GM18508 (cell line): ENCODE data around the gene STK11.

ENCODE experiments used
- ATAC-seq: cut with Tn5 transposase; IDR thresholded peaks from one replicate; pipeline ENCODE4 v1.9.1; 2021; ENCODE audit warnings: moderate number of reproducible peaks; ENCODE audit not compliant: insufficient read depth, unreplicated experiment

The STK11 gene

DNA sequence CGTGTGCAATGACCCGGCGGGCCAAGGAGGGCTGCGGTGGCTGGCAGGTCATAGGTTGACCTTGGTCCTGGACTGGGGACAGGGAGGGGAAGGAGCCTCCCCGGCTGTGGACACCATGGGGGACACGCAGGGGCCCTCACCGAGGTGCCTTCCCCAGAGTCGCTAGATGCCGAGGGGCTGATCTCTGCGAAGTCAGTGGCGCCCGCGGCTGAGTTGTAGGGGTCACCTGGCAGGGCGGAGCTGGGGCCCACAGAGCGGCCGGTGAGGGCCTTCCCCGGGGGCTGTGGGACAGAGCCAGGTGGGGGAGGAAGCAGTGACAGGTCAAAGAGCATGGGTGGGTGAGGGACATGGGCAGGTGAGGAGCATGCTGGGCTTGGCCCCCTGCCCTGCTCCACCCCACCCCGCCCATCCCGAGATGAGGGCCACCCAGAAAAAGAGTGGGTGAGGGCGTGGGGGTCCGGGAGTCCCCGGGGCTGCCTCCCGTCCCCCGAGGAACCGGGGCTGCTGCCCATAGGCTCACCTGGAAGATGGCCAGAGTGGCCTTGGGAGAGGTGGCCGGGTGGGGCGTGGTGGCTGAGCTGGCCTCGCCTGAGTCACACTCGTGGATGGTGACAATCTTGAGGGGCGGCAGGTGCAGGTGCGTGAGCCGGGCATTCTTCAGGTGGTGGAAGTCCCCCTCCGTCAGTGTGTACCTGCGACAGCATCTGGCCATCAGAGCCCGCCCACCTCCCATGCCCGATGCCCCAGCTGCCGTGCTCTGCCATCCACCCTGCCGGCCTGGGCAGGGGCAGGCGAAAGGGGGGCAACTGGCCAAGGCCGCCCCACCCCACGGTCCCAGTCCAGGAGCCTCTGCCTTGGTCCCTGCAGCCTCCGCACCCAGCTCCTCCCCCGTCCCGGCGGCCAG lies 28.7 kb downstream of the STK11 start:
- no peak for ATAC-seq

DNA sequence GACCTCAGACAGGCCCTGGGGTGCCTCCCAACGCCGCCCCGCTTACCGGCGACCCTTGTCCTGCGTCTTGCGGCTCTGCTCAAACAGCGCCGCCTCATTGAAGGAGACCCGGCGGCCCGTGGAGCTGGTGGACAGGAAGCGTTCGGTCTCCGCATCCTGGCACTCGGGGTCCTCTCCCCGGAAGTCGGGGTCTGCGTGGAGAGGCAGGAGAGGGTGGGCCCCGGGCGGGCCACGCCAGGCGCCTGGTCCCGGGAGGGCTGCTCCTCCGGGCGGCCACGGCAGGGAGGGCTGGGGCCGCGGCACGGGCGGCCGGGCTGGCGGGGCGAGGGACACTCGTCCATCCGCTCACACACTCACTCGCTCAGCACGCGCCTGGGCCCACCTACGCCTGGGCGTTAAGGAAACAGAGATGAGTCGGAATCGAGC lies 29.4 kb downstream of the STK11 start:
- no peak for ATAC-seq

- ATAC-seq: no peak
These were observed 30.3 kb downstream of the STK11 start for GRCh38 chr19:1235625-1236538.

DNA sequence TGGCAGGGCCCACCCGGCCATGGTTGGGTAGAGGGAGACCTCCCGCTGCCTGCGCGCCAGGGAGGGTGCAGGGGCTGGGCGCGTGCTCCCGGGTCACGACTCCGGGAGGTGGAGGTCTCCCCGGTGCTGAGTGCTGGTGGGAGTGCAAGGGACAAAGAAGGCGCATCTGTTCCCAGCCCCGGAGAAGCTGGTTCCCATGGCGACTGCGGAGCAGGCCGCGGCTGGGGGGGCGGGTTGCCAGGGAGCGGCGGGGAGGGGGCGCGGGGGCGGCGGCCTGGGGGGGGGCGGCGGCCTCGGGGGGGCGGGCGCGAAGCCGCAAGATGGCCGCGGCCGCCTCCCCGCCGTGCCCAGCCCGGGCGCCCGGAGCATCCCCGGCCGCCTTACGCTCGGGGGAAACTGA lies 31.0 kb downstream of the STK11 start:
- no peak for ATAC-seq

DNA sequence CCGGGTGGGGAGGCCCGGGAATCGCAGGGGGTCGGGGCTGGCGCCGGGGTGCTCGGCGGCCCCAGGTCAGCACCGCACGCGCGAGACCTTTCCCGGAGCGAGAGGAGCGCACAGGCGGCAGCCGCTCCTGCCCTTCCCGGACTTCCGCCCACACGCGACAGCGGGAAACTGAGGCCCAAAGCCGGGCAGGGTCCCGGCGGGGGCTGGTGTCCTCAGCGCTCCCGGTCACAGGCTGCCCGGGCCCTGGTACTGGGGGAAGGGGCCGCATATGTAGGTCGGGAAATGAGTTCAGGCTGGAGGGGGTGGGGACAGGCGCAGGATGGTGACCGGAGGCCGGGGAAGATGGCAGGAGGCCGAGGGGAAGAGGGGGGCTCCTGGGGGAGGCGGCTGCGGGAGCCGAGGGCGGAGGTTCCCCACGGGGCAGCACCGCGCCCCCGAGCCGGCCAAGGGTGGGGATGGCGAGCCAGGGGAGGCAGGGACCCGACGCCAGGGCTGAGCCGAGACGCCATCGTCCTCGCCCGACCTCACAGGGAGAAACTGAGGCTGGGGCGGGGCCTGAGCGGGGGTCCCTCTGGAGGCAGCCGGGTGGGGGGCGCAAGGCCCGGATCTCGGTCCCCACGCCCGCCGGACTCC lies 31.6 kb downstream of the STK11 start:
- ATAC-seq: no peak

GRCh38 chr19:1237754-1238368 lies 32.3 kb downstream of the STK11 start, which contains the start of gene CBARP:
CBARP (minus strand) TSS chr19:1238005; CDS start chr19:1236100, 1,905 bp downstream.
- ATAC-seq: no peak

DNA sequence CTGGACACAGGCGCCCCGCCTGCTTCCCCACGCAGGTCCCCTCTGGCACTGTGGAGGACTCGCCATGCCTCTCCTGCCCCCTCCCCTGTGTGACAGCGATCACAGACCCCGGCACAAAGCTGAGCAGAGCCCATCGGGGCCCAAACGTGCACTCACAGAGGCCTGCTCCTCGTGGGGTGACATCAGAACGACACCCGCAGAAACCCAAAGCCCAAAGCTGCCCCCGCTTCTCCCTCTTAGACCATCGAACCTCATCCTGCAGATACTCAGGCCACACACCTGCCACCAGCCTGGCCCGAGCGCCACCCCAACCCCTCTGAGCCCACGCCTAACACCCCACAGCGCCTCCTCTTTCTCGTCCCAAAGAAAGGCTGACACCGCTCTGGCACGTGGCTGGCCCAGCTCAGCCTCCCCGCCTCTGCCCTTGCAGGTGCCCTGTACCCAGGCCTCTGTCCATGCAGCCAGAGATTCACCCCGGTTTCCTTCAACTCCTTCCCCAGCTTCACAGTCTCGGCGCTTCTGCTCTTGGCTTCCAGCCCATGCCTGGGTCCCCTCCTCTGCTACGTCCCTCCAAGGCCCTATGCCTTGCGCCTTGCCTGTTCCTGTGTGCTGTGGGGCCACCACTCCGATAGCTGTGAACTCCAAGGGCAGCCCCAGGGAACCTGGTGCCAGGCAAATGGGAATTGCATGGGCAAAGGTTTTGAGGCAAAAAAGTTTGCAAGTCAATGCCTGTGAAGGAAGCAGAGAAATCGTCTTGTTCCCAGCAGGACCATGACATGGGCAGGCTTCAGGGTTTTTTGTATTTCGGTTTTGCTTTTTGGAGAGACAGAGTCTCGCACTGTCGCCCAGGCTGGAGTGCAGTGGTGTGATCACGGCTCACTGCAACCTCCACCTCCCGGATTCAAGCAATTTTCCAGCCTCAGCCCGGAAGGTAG lies 33.1 kb downstream of the STK11 start:
- ATAC-seq: no peak

- no peak for ATAC-seq
These were observed 33.8 kb downstream of the STK11 start for GRCh38 chr19:1239420-1239795.

DNA sequence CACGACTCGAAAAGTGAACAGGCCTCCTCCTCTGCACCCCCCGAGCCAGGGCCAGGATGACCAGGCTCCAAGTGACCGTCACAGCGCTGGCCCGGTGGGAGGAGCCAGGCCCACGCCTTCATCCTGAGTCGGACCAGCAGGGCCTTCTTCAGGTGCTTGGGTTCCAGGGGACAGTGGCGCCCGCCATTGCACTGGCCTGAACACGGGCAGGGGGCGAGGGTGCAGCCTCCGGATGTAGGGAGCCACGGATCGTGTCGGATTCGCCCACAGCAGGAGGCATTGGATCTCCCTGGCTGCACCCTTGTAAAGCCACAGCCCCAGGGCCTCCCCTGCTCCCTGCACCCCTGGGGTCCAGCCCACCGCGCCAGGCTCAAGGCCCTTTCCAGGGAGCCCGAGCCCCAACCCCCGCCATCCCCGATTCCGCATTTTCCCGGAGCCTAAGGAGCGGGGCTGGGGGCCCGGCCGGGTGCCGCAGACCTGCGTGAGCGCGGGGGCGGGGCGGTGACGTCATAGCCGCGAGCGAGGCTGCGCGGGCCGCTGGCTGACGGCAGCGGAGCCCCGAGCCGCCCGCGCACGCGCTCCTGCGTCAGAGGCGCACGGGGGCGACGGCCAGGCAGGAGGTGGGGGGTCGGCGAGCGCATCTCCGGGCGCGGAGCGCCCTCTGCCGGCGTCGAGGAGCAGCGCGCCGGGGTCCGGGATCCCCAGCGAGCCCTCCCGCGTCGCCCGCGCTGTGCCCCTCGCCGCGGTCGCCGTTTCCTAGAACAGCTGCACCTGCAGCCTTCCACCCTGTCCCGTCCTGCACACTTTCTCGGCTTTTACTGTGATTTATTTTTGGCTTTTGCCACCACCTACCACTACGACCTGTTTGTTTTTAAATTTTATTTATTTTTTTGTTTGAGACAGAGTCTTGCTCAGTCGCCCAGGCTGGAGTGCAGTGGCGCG lies 34.5 kb downstream of the STK11 start:
- ATAC-seq: no peak

DNA sequence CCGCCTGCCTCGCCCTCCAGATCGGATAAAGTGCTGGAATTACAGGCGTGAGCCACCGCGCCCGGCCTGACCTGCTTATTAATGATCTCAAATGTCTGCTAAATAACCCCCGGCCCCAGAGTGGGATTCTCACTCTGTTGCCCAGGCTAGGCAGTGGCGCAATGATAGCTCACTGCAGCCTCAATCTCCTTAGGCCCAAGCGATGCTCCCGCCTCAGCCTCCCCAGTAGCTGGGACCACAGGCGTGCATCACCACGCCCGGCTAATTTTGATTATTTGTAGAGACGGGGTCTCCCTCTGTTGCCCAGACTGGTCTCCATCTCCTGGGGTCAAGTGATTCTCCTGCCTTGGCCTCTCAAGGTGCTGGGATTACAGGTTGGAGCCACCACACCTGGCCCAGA lies 35.3 kb downstream of the STK11 start:
- ATAC-seq: no peak

- ATAC-seq: no peak
These were observed 36.0 kb downstream of the STK11 start, which contains the start of gene ATP5F1D for GRCh38 chr19:1241417-1242095. ATP5F1D (plus strand) TSS chr19:1241751; CDS start chr19:1241851, 100 bp downstream.

DNA sequence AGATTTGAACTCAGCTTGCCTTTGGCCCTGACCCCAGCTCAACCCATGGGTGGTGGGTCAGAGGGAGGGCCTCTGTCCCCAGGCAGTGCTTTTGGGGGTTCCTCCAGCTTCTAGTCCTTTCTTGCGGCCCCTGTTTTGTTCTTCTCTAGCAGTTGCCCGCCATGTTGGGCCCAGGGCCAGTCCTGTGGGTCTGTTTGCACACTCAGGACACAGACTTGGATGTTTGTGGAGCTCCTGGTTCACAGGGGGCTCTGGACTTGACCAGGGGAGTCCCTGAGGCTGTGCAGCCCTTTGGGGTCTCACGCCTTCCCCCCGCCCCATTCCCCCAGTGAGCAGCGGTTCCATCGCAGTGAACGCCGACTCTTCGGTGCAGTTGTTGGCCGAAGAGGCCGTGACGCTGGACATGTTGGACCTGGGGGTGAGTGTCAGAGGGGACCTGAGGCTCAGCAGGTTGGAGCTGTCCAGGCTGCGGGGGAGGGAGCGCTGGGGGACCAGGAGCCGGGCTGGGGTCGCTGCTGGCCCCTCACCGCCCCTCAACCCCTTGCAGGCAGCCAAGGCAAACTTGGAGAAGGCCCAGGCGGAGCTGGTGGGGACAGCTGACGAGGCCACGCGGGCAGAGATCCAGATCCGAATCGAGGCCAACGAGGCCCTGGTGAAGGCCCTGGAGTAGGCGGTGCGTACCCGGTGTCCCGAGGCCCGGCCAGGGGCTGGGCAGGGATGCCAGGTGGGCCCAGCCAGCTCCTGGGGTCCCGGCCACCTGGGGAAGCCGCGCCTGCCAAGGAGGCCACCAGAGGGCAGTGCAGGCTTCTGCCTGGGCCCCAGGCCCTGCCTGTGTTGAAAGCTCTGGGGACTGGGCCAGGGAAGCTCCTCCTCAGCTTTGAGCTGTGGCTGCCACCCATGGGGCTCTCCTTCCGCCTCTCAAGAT lies 38.5 kb downstream of the STK11 start:
- ATAC-seq: no peak

GRCh38 chr19:1244693-1245451 lies 39.3 kb downstream of the STK11 start:
- no peak for ATAC-seq

GRCh38 chr19:1245494-1246264 lies 40.1 kb downstream of the STK11 start:
- no peak for ATAC-seq
